ENCODE data around the gene AARS1. TPM values are rescaled to one million over a fixed set of nuclear protein-coding genes. Genes with fewer than 3 reads are reported as not detected.
"Not testable (repeated sequence)": the region's sequence is repeated elsewhere in the genome, so short reads cannot be mapped to it uniquely, and the experiment has no call there.

AARS1 gene
- total and polyA plus RNA-seq, 3 experiments from 2014 or later = 38.6 to 136 (median 135) TPM

DNA sequence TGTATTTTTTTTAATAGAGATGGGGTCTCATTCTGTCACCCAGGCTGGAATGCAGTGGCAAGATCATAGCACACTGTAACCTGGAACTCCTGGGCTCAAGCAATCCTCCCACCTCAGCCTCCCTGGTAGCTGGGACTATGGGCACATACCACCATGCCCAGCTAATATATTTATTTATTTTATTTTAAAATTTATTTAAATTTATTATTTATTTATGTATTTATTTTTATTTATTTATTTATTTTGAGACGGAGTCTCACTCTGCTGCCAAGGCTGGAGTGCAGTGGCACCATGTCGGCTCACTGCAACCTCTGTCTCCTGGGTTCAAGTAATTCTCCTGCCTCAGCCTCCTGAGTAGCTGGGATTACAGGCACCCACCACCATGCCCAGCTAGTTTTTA, 18.4 kb upstream of the AARS1 start:
- H3K4me1 Mint-ChIP-seq = peaks cover 13 to 40% (median 35%) of the 10 kb centered on the region in 3 donors
- not testable (repeated sequence) for DNase-seq; H3K27me3 Mint-ChIP-seq; H3K4me3 ChIP-seq (ENCODE audit: low read length); H3K4me1 ChIP-seq (ENCODE audit: insufficient read depth, low read length); H3K4me3 Mint-ChIP-seq; H3K9me3 Mint-ChIP-seq; H3K27me3 ChIP-seq (ENCODE audit: insufficient read depth, low read length, poor library complexity, severe bottlenecking); H3K27ac ChIP-seq (ENCODE audit: low read depth, low read length); H3K9me3 ChIP-seq (ENCODE audit: low read length); H3K27ac Mint-ChIP-seq; H3K36me3 ChIP-seq (ENCODE audit: insufficient read depth, low read length)
- POLR2A ChIA-PET = interaction anchor here (0.6 kb wide), 1 partner anchor 15 kb away, joined by 4 read pairs; no protein-coding TSS in a partner anchor
- CTCF ChIA-PET = interaction anchor here (2.4 kb wide), 1 partner anchor 21 kb away, joined by 7 read pairs; no protein-coding TSS in a partner anchor
- H3K36me3 Mint-ChIP-seq = peaks cover 0 to 26% (median 9%) of the 10 kb centered on the region in 3 donors

GRCh38 chr16:70306880-70307279, 17.6 kb upstream of the AARS1 start:
- H3K4me3 ChIP-seq (ENCODE audit: low read length) = no peak overlapping the region
- H3K27me3 ChIP-seq (ENCODE audit: insufficient read depth, low read length, poor library complexity, severe bottlenecking) = no peaks in the 10 kb centered on the region
- H3K9me3 ChIP-seq (ENCODE audit: low read length) = no peaks in the 10 kb centered on the region
- H3K9me3 Mint-ChIP-seq = no peaks in the 10 kb centered on the region
- no peak overlapping the region for H3K27ac Mint-ChIP-seq
- H3K27ac ChIP-seq (ENCODE audit: low read depth, low read length) = no peak overlapping the region
- no peaks in the 10 kb centered on the region for H3K27me3 Mint-ChIP-seq
- DNase-seq = no peak
- ChIA-PET POLR2A (interaction anchor here (0.6 kb wide), 3 partner anchors 16 to 55 kb away, joined by 3 to 4 read pairs (median 4); no protein-coding TSS in a partner anchor), CTCF (interaction anchor here (2.4 kb wide), 1 partner anchor 20 kb away, joined by 7 read pairs; no protein-coding TSS in a partner anchor)
- H3K4me1 Mint-ChIP-seq = peaks cover 20 to 45% (median 43%) of the 10 kb centered on the region in 3 donors
- no peaks in the 10 kb centered on the region for H3K36me3 ChIP-seq (ENCODE audit: insufficient read depth, low read length)
- peaks cover 6% of the 10 kb centered on the region for H3K4me1 ChIP-seq (ENCODE audit: insufficient read depth, low read length)
- peaks cover 7 to 25% (median 9%) of the 10 kb centered on the region in 3 donors for H3K36me3 Mint-ChIP-seq
- H3K4me3 Mint-ChIP-seq = no peak overlapping the region

DNA sequence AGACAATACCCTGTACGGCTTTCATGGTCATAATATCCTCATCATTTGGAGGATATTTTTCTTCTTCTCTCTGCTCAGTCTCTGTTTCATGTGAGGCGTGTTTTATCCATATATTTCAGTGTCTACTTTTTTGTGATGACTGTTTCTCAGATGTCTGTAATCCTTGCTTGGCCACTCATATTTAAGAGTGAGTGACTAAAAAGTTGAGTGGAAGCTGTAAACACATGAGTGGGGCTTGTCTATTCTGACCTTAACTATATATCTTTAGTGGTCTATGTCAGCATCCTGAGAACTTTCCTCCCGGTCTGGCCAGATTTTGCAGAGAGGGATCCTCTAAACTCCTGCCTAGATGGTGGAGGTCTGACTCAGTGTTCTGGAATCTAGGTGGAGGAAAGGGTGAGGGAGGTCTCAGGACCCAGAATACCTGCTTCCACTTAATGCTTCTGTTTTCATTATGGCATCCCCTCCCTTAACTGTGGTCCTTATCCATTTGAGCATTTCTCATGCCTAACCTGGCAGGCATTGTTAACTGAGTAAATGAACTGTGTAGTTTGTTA, 15.7 kb upstream of the AARS1 start:
- peaks cover 0 to 8% (median 4%) of the 10 kb centered on the region in 5 donors for H3K9me3 Mint-ChIP-seq
- POLR2A ChIA-PET = interaction anchor here (0.6 kb wide), 1 partner anchor 958 kb away, joined by 5 read pairs; no protein-coding TSS in a partner anchor
- H3K36me3 ChIP-seq (ENCODE audit: insufficient read depth, low read length) = no peaks in the 10 kb centered on the region
- H3K9me3 ChIP-seq (ENCODE audit: low read length) = no peaks in the 10 kb centered on the region
- CTCF ChIA-PET = interaction anchor here (1.1 kb wide), 1 partner anchor 16 kb away, joined by 3 read pairs; the partner anchor contains the start of gene AARS1
- peaks cover 12 to 36% (median 17%) of the 10 kb centered on the region in 3 donors for H3K36me3 Mint-ChIP-seq
- H3K4me3 Mint-ChIP-seq = peak overlapping the region in 1 of 7 donors; percentile 22
- H3K27me3 Mint-ChIP-seq = no peaks in the 10 kb centered on the region
- H3K4me1 ChIP-seq (ENCODE audit: insufficient read depth, low read length) = peaks cover 17% of the 10 kb centered on the region
- no peaks in the 10 kb centered on the region for H3K27me3 ChIP-seq (ENCODE audit: insufficient read depth, low read length, poor library complexity, severe bottlenecking)
- H3K27ac ChIP-seq (ENCODE audit: low read depth, low read length) = no peak overlapping the region
- peak overlapping the region in 4 of 8 donors; percentile 28 to 66 (median 52) for H3K27ac Mint-ChIP-seq
- H3K4me1 Mint-ChIP-seq = peaks cover 35 to 62% (median 61%) of the 10 kb centered on the region in 3 donors
- H3K4me3 ChIP-seq (ENCODE audit: low read length) = no peak overlapping the region
- DNase-seq = no peak

- no peak for DNase-seq
- H3K4me1 ChIP-seq (ENCODE audit: insufficient read depth, low read length) = peaks cover 25% of the 10 kb centered on the region
- Mint-ChIP-seq H3K27me3 (no peaks in the 10 kb centered on the region), H3K9me3 (peaks cover 0 to 8% (median 4%) of the 10 kb centered on the region in 5 donors), H3K4me3 (peak overlapping the region in 1 of 7 donors; percentile 6), H3K36me3 (peaks cover 11 to 39% (median 17%) of the 10 kb centered on the region in 3 donors), H3K4me1 (peaks cover 48 to 74% (median 72%) of the 10 kb centered on the region in 3 donors), H3K27ac (peak overlapping the region in 6 of 8 donors; percentile 27 to 87 (median 64))
- H3K27me3 ChIP-seq (ENCODE audit: insufficient read depth, low read length, poor library complexity, severe bottlenecking) = no peaks in the 10 kb centered on the region
- CTCF ChIA-PET = no interaction called here
- POLR2A ChIA-PET = no interaction called here
- H3K9me3 ChIP-seq (ENCODE audit: low read length) = no peaks in the 10 kb centered on the region
- no peaks in the 10 kb centered on the region for H3K36me3 ChIP-seq (ENCODE audit: insufficient read depth, low read length)
- no peak overlapping the region for H3K4me3 ChIP-seq (ENCODE audit: low read length)
- H3K27ac ChIP-seq (ENCODE audit: low read depth, low read length) = no peak overlapping the region
These were observed 13.4 kb upstream of the AARS1 start for GRCh38 chr16:70302745-70303144.

DNA sequence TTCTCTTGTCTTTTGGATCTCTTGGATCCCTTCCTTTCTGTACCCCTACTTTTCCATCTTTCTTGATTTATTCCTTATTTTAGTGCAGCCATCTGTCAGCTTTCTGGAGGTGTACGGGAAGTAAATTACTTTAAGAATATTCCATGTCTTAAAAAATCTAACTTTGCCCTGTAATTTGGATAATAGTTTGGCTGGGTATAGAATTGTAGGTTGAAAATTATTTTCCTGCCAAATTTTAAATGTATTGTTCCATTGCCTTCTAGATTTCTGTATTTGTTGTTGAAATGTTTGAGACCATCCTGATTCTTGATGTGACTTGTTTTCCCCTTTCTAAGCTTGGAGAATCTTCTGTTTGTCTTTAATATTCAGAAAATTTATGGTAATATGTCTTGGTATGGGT, 11.8 kb upstream of the AARS1 start:
- no peaks in the 10 kb centered on the region for H3K27me3 Mint-ChIP-seq
- ChIA-PET POLR2A (interaction anchor here (0.7 kb wide), 1 partner anchor 48 kb away, joined by 6 read pairs; no protein-coding TSS in a partner anchor), CTCF (interaction anchor here (0.9 kb wide), 1 partner anchor 12 kb away, joined by 3 read pairs; the partner anchor contains the start of gene AARS1)
- H3K27ac ChIP-seq (ENCODE audit: low read depth, low read length) = no peak overlapping the region
- peak overlapping the region; percentile 68 to 99 (median 86) for H3K27ac Mint-ChIP-seq
- H3K9me3 Mint-ChIP-seq = peaks cover 0 to 8% (median 4%) of the 10 kb centered on the region in 5 donors
- peaks cover 25% of the 10 kb centered on the region for H3K4me1 ChIP-seq (ENCODE audit: insufficient read depth, low read length)
- peaks cover 11 to 35% (median 17%) of the 10 kb centered on the region in 3 donors for H3K36me3 Mint-ChIP-seq
- no peak overlapping the region for H3K4me3 ChIP-seq (ENCODE audit: low read length)
- peak overlapping the region in 6 of 7 donors; percentile 89 to 98 (median 96) for H3K4me3 Mint-ChIP-seq
- no peaks in the 10 kb centered on the region for H3K27me3 ChIP-seq (ENCODE audit: insufficient read depth, low read length, poor library complexity, severe bottlenecking)
- DNase-seq = no peak
- H3K4me1 Mint-ChIP-seq = peaks cover 43 to 64% (median 63%) of the 10 kb centered on the region in 3 donors
- no peaks in the 10 kb centered on the region for H3K9me3 ChIP-seq (ENCODE audit: low read length)
- no peaks in the 10 kb centered on the region for H3K36me3 ChIP-seq (ENCODE audit: insufficient read depth, low read length)

GRCh38 chr16:70298988-70299938, 10.0 kb upstream of the AARS1 start, which contains the start of gene DDX19B:
Gene DDX19B, plus strand, starts transcription at chr16:70299186. Its CDS starts 112 bp downstream, at chr16:70299298.
- H3K27ac Mint-ChIP-seq = peak within 1 kb of the TSS; percentile 87 to 99 (median 98)
- H3K36me3 Mint-ChIP-seq = peaks cover 7 to 31% (median 17%) of the 10 kb centered on the region in 3 donors
- H3K9me3 Mint-ChIP-seq = peaks cover 0 to 8% (median 4%) of the 10 kb centered on the region in 5 donors

DNA sequence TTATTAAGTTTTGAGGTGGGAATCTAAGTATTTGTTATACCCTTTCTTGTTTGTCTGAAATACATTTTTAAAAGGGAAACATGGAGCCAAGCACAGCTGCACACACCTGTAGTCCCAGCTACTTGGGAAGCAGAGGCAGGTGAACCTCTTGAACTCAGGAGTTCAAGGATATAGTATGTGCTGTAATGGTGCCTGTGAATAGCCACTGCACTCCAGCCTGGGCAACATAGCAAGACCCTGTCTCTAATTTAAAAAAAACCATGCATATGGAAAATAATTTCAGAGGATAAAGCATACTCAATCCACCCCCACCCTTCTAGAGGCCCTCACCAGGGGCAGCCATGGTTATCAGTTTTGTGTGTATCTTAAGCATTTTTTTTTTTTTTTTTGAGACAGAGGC, 6.3 kb upstream of the AARS1 start:
- no peak overlapping the region for H3K4me3 ChIP-seq (ENCODE audit: low read length)
- peaks cover 0 to 12% (median 0%) of the 10 kb centered on the region in 3 donors for H3K36me3 Mint-ChIP-seq
- peaks cover 19 to 23% (median 22%) of the 10 kb centered on the region in 3 donors for H3K4me1 Mint-ChIP-seq
- H3K27ac Mint-ChIP-seq = no peak overlapping the region
- H3K27me3 Mint-ChIP-seq = no peaks in the 10 kb centered on the region
- H3K9me3 ChIP-seq (ENCODE audit: low read length) = no peaks in the 10 kb centered on the region
- POLR2A ChIA-PET = no interaction called here
- peaks cover 15% of the 10 kb centered on the region for H3K4me1 ChIP-seq (ENCODE audit: insufficient read depth, low read length)
- CTCF ChIA-PET = no interaction called here
- DNase-seq = no peak
- H3K36me3 ChIP-seq (ENCODE audit: insufficient read depth, low read length) = no peaks in the 10 kb centered on the region
- no peaks in the 10 kb centered on the region for H3K9me3 Mint-ChIP-seq
- H3K27me3 ChIP-seq (ENCODE audit: insufficient read depth, low read length, poor library complexity, severe bottlenecking) = no peaks in the 10 kb centered on the region
- H3K27ac ChIP-seq (ENCODE audit: low read depth, low read length) = no peak overlapping the region
- H3K4me3 Mint-ChIP-seq = no peak overlapping the region

More at GRCh38 chr16:70298988-70299938, 10.0 kb upstream of the AARS1 start, which contains the start of gene DDX19B:
- peak; percentile 32 to 72 (median 56) for DNase-seq
- Histone ChIP-seq H3K4me3 (ENCODE audit: low read length) (peak within 1 kb of the TSS; percentile 88), H3K4me1 (ENCODE audit: insufficient read depth, low read length) (peaks cover 19% of the 10 kb centered on the region), H3K27me3 (ENCODE audit: insufficient read depth, low read length, poor library complexity, severe bottlenecking) (no peaks in the 10 kb centered on the region), H3K9me3 (ENCODE audit: low read length) (no peaks in the 10 kb centered on the region), H3K27ac (ENCODE audit: low read depth, low read length) (peak within 1 kb of the TSS; percentile 90), H3K36me3 (ENCODE audit: insufficient read depth, low read length) (no peaks in the 10 kb centered on the region)
- Mint-ChIP-seq H3K27me3 (no peaks in the 10 kb centered on the region), H3K4me1 (peaks cover 38 to 49% (median 47%) of the 10 kb centered on the region in 3 donors), H3K4me3 (peak within 1 kb of the TSS; percentile 89 to 98 (median 97))
- CTCF ChIA-PET = interaction anchor here (1.3 to 2.4 kb wide), 5 partner anchors 8 to 47 kb away, joined by 4 to 10 read pairs (median 6); partner anchors contain the start of gene DDX19A
- POLR2A ChIA-PET = interaction anchor here (0.7 to 3.5 kb wide), 7 partner anchors 11 to 82 kb away, joined by 3 to 44 read pairs (median 5); partner anchors contain the start of genes AARS1, DDX19A and EXOSC6
